GM13977 (cell line): ENCODE measurements around the gene TXNDC11.

ENCODE experiments used
- DNase-seq: peaks from one replicate; pipeline ENCODE4 v3.0.0; 2012; ENCODE audit warnings: low spot score
- CTCF ChIP-seq: IDR thresholded peaks from 2 replicates; pipeline ENCODE4 v1.5.1; 2012; ENCODE audit warnings: mild to moderate bottlenecking, control low read depth; ENCODE audit not compliant: insufficient read depth; ENCODE audit errors: extremely low read depth, missing control alignments
- in situ Hi-C: fragments of 300-500 bp; cut with MboI; formaldehyde crosslinking; loops from one replicate; pipeline ENCODE4 v1.12.0; 2022; ENCODE audit warnings: low sequenced_read_pairs, low pct_unique_long_range_greater_than_20kb, mixed read lengths, inconsistent platforms; ENCODE audit not compliant: unreplicated experiment

TXNDC11 gene

GRCh38 chr16:11679250-11679649 lies 63.4 kb downstream of the TXNDC11 start:
- no peak for DNase-seq
- in situ Hi-C loops = no loop called here
- TF ChIP-seq CTCF = no peak

GRCh38 chr16:11677959-11678881 lies 64.4 kb downstream of the TXNDC11 start:
- no peak for DNase-seq
- in situ Hi-C loops = no loop called here
- TF ChIP-seq CTCF = no peak

GRCh38 chr16:11677451-11677951 lies 65.2 kb downstream of the TXNDC11 start:
- no peak for TF ChIP-seq CTCF
- no peak for DNase-seq
- in situ Hi-C loops = no loop called here

GRCh38 chr16:11676799-11677198 lies 65.9 kb downstream of the TXNDC11 start:
- in situ Hi-C loops = no loop called here

GRCh38 chr16:11675561-11676511 lies 66.8 kb downstream of the TXNDC11 start:
- in situ Hi-C loops = no loop called here
- no peak for DNase-seq
- no peak for TF ChIP-seq CTCF

More at GRCh38 chr16:11676799-11677198, 65.9 kb downstream of the TXNDC11 start:
- TF ChIP-seq CTCF = no peak
- DNase-seq = no peak

- TF ChIP-seq CTCF = no peak
- no peak for DNase-seq
These were observed 67.7 kb downstream of the TXNDC11 start for GRCh38 chr16:11674818-11675560.

More at GRCh38 chr16:11674818-11675560, 67.7 kb downstream of the TXNDC11 start:
- in situ Hi-C loops = no loop called here
